Measurements from ENCODE around the gene BCAS1. TPM values are rescaled to one million over a fixed set of nuclear protein-coding genes. Genes with fewer than 3 reads are reported as not detected.

Gene BCAS1
- total RNA-seq, 1 experiment from 2014 or later, result 0.17 TPM

- peak overlapping the region; percentile 18 for H3K9ac ChIP-seq (ENCODE audit: low read length)
- ATAC-seq, result no peak
- H3K4me1 ChIP-seq (ENCODE audit: control insufficient read depth in 1 of 2, insufficient read depth in 2 of 2, low read length in 2 of 2), result peaks cover 14 to 51% of the 10 kb centered on the region in 2 experiments; a peak in 3 of 4 replicates
- no peak overlapping the region for H2AFZ ChIP-seq (ENCODE audit: low read depth, low read length, poor library complexity, severe bottlenecking)
- ChIA-PET CTCF (interaction anchor here (3.2 kb wide), 1 partner anchor 11 kb away, joined by 17 read pairs; no protein-coding TSS in a partner anchor), POLR2A (interaction anchor here (0.7 kb wide), 1 partner anchor 254 kb away, joined by 3 read pairs; no protein-coding TSS in a partner anchor), RAD21 (ENCODE audit: low non-redundant PET in 1 of 2, low total read pairs in 2 of 2, uncharacterized antibody in 2 of 2, unreplicated experiment in 2 of 2) (no interaction called here)
- 0 out of 2 replicates have a peak overlapping the region, but pooled peaks have one; percentile 6 for H3K27ac ChIP-seq (ENCODE audit: low read depth, low read length)
- H3K79me2 ChIP-seq (ENCODE audit: insufficient read depth, low read length), result no peaks in the 10 kb centered on the region
- TF ChIP-seq EZH2 (IDR thresholded peaks at IDR 0.05), result no peak
- TF ChIP-seq CEBPB (IDR thresholded peaks at IDR 0.05; ENCODE audit: low read depth), result no peak
- no peak for TF ChIP-seq ELF1 (IDR thresholded peaks at IDR 0.05; ENCODE audit: borderline replicate concordance, low read depth)
- no peak for TF ChIP-seq MAX (IDR thresholded peaks at IDR 0.05)
- no peak for TF ChIP-seq FOSL1 (IDR thresholded peaks at IDR 0.05; ENCODE audit: low read depth)
- no peak for TF ChIP-seq ZFX (IDR thresholded peaks at IDR 0.05)
- TF ChIP-seq SRF (IDR thresholded peaks at IDR 0.05; ENCODE audit: low read depth), result no peak
- TF ChIP-seq ZNF274 (IDR thresholded peaks at IDR 0.05; ENCODE audit: low read depth, low read length), result no peak
- TF ChIP-seq CBX3 (IDR thresholded peaks at IDR 0.05; ENCODE audit: low read depth), result no peak
- no peak for TF ChIP-seq JUND (IDR thresholded peaks at IDR 0.05)
- TF ChIP-seq POLR2A (IDR thresholded peaks at IDR 0.05; ENCODE audit: borderline replicate concordance, extremely low read depth, insufficient read depth, insufficient read length), result no peak
- no peak for TF ChIP-seq CTCF (IDR thresholded peaks at IDR 0.05 in 2 of 3, conservative IDR thresholded peaks at IDR 0.05 in 1 of 3; ENCODE audit: borderline replicate concordance in 1 of 3, insufficient read depth in 1 of 3, low read depth in 2 of 3, low read length in 2 of 3)
- no peak for TF ChIP-seq TCF7L2 (IDR thresholded peaks at IDR 0.05; ENCODE audit: borderline replicate concordance, extremely low read depth, insufficient read depth, insufficient read length)
- no peak for TF ChIP-seq ZBTB33 (IDR thresholded peaks at IDR 0.05; ENCODE audit: extremely low read depth, insufficient replicate concordance, low read length)
- no peak for TF ChIP-seq RAD21 (IDR thresholded peaks at IDR 0.05; ENCODE audit: low read depth)
- no peak for TF ChIP-seq EGR1 (IDR thresholded peaks at IDR 0.05; ENCODE audit: low read depth)
- no peak for TF ChIP-seq SIN3A (IDR thresholded peaks at IDR 0.05; ENCODE audit: low read depth)
- no peak for TF ChIP-seq ATF3 (IDR thresholded peaks at IDR 0.05)
- TF ChIP-seq EZH2phosphoT487 (IDR thresholded peaks at IDR 0.05; ENCODE audit: borderline replicate concordance), result no peak
- no peak overlapping the region for H3K4me3 ChIP-seq (replicated peaks in 1 of 2; ENCODE audit: low read depth in 1 of 2, low read length in 2 of 2)
- no peak overlapping the region for H3K4me2 ChIP-seq (ENCODE audit: low read length)
- no peaks in the 10 kb centered on the region for H3K9me2 ChIP-seq (ENCODE audit: insufficient read depth)
- H4K20me1 ChIP-seq (ENCODE audit: insufficient read depth), result no peaks in the 10 kb centered on the region
- intact Hi-C loops (cut with micrococcal nuclease), result no loop called here
- no peaks in the 10 kb centered on the region for H3K27me3 ChIP-seq (ENCODE audit: insufficient read depth, low read length)
- no peaks in the 10 kb centered on the region; a peak in 1 of 4 replicates for H3K9me3 ChIP-seq (ENCODE audit: control insufficient read depth in 1 of 2, insufficient read depth in 1 of 2, low read depth in 1 of 2, low read length in 2 of 2)
- no peak for DNase-seq (ENCODE audit: low read depth, low spot score)
- H3K36me3 ChIP-seq (ENCODE audit: control insufficient read depth in 1 of 2, insufficient read depth in 2 of 2, low read length in 2 of 2), result no peaks in the 10 kb centered on the region; a peak in 1 of 4 replicates
- BruUV-seq (replicated peaks), result no TSS peak
Measured at GRCh38 chr20:54115172-54115854, 44.9 kb upstream of the BCAS1 start.
